AG09309 (cell line): ENCODE data around the gene PDYN.

Experiments
- DNase-seq: peaks from one replicate; pipeline ENCODE4 v3.0.0-alpha.2; 2010; ENCODE audit warnings: low read depth
- H3K4me3 ChIP-seq: 2 replicates; pipeline ENCODE4 v1.5.1; 2011; ENCODE audit warnings: mild to moderate bottlenecking, low read depth, low read length, moderate library complexity; ENCODE audit not compliant: control insufficient read depth
- CTCF ChIP-seq: IDR thresholded peaks from 2 replicates; pipeline ENCODE4 v1.5.1; 2011; ENCODE audit warnings: mild to moderate bottlenecking, low read depth, low read length, inconsistent platforms; ENCODE audit not compliant: insufficient read depth, control insufficient read depth; ENCODE audit errors: missing control alignments

PDYN gene

GRCh38 chr20:2026004-2026403, 32.1 kb upstream of the PDYN start:
- no peak for DNase-seq
- no peak for TF ChIP-seq CTCF
- H3K4me3 ChIP-seq, result no peak overlapping the region

- TF ChIP-seq CTCF, result no peak
- no peak overlapping the region for H3K4me3 ChIP-seq
- no peak for DNase-seq
Observed at GRCh38 chr20:2023151-2023550, 29.3 kb upstream of the PDYN start.

GRCh38 chr20:2022163-2022562, 28.3 kb upstream of the PDYN start:
- no peak overlapping the region for H3K4me3 ChIP-seq
- TF ChIP-seq CTCF, result no peak
- no peak for DNase-seq

- no peak for TF ChIP-seq CTCF
- no peak overlapping the region for H3K4me3 ChIP-seq
- no peak for DNase-seq
Observed at GRCh38 chr20:2010533-2010932, 16.7 kb upstream of the PDYN start.

GRCh38 chr20:2006452-2007361, 12.8 kb upstream of the PDYN start:
- peak; percentile 73 for DNase-seq
- H3K4me3 ChIP-seq, result no peak overlapping the region
- TF ChIP-seq CTCF, result peak; percentile 76

GRCh38 chr20:2005831-2006426, 12.1 kb upstream of the PDYN start:
- TF ChIP-seq CTCF, result no peak

GRCh38 chr20:2005359-2005758, 11.5 kb upstream of the PDYN start:
- no peak for TF ChIP-seq CTCF
- H3K4me3 ChIP-seq, result no peak overlapping the region
- no peak for DNase-seq

More at GRCh38 chr20:2005831-2006426, 12.1 kb upstream of the PDYN start:
- DNase-seq, result no peak
- no peak overlapping the region for H3K4me3 ChIP-seq
